Transverse colon (tissue), 3 donors: ENCODE data around the gene GPR31.

Experiments
- POLR2A ChIP-seq: fragments of 450-650 bp; IDR thresholded peaks from one replicate; pipeline ENCODE4 v1.6.1; 2016; ENCODE audit warnings: antibody characterized with exemption, mild to moderate bottlenecking, moderate library complexity
- TF ChIP-seq, protein P1 (sequence below), 5 experiments: fragments of 200-600 bp in 3 of 5; fragments of 450-650 bp in 2 of 5; sonication (generic) in 3 of 5; IDR thresholded peaks; 1 replicate in 2 of 5; 2 replicates in 3 of 5; pipeline ENCODE4 v1.5.1; 2016 to 2017; ENCODE audit warnings: antibody characterized with exemption in 5 of 5, inconsistent platforms in 3 of 5, mild to moderate bottlenecking in 2 of 5, moderate library complexity in 1 of 5

DNA sequence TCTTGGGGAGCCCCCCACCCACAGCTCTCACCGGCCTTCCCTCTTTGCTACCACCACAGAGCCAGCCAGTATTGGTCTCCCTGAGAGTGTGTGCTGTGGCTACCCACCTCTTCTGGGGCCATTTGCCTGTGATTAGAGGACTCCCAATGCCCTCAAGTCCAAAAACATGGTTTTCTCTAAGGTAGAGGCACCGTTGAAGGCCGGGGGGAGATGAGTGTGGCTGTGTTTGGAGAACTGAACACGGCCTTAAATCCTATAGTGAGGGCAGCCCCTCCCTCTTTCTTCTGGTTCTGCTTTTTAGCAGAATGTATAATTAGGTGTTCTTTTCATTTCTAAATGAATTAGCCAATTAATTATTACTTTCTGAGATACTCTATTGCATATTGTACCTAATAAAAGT lies 32.4 kb downstream of the GPR31 start:
- TF ChIP-seq, protein P1, sequence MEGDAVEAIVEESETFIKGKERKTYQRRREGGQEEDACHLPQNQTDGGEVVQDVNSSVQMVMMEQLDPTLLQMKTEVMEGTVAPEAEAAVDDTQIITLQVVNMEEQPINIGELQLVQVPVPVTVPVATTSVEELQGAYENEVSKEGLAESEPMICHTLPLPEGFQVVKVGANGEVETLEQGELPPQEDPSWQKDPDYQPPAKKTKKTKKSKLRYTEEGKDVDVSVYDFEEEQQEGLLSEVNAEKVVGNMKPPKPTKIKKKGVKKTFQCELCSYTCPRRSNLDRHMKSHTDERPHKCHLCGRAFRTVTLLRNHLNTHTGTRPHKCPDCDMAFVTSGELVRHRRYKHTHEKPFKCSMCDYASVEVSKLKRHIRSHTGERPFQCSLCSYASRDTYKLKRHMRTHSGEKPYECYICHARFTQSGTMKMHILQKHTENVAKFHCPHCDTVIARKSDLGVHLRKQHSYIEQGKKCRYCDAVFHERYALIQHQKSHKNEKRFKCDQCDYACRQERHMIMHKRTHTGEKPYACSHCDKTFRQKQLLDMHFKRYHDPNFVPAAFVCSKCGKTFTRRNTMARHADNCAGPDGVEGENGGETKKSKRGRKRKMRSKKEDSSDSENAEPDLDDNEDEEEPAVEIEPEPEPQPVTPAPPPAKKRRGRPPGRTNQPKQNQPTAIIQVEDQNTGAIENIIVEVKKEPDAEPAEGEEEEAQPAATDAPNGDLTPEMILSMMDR (IDR thresholded peaks at IDR 0.05): no peak
- no peak for TF ChIP-seq POLR2A
